GM19193 (cell line): ENCODE results near the gene SLC38A6.

Source experiments
- POLR2A ChIP-seq: IDR thresholded peaks from 4 replicates; pipeline ENCODE4 v1.6.1; 2011; ENCODE audit not compliant: insufficient read depth, insufficient read length; ENCODE audit errors: extremely low read depth

Gene SLC38A6

GRCh38 chr14:60968671-60969070 lies 12.4 kb upstream of the SLC38A6 start:
- TF ChIP-seq POLR2A: no peak

- TF ChIP-seq POLR2A: no peak
Measured at GRCh38 chr14:60970146-60970545, 10.9 kb upstream of the SLC38A6 start.

- TF ChIP-seq POLR2A: no peak
Measured at GRCh38 chr14:60971271-60971670, 9.8 kb upstream of the SLC38A6 start.

GRCh38 chr14:60972295-60972694 lies 8.8 kb upstream of the SLC38A6 start:
- TF ChIP-seq POLR2A: no peak

- TF ChIP-seq POLR2A: no peak
Measured at GRCh38 chr14:60973070-60973469, 8.0 kb upstream of the SLC38A6 start.

- no peak for TF ChIP-seq POLR2A
Measured at GRCh38 chr14:60974090-60974651, 6.9 kb upstream of the SLC38A6 start.

GRCh38 chr14:60975551-60975950 lies 5.5 kb upstream of the SLC38A6 start:
- TF ChIP-seq POLR2A: no peak

GRCh38 chr14:60977847-60978246 lies 3.2 kb upstream of the SLC38A6 start:
- TF ChIP-seq POLR2A: no peak

GRCh38 chr14:60981633-60982455 lies 799 bp downstream of the SLC38A6 start:
- no peak for TF ChIP-seq POLR2A

GRCh38 chr14:60984196-60984595 lies 3.2 kb downstream of the SLC38A6 start:
- TF ChIP-seq POLR2A: no peak

- TF ChIP-seq POLR2A: no peak
Measured at GRCh38 chr14:60986500-60986899, 5.5 kb downstream of the SLC38A6 start.

- TF ChIP-seq POLR2A: no peak
Measured at GRCh38 chr14:60989599-60989998, 8.6 kb downstream of the SLC38A6 start.

- TF ChIP-seq POLR2A: no peak
Measured at GRCh38 chr14:60998617-60999016, 17.6 kb downstream of the SLC38A6 start.

GRCh38 chr14:60999536-60999935 lies 18.5 kb downstream of the SLC38A6 start:
- no peak for TF ChIP-seq POLR2A

- TF ChIP-seq POLR2A: no peak
Measured at GRCh38 chr14:61003571-61003970, 22.5 kb downstream of the SLC38A6 start.

- no peak for TF ChIP-seq POLR2A
Measured at GRCh38 chr14:61019537-61019936, 38.5 kb downstream of the SLC38A6 start.

GRCh38 chr14:61025251-61026223 lies 44.5 kb downstream of the SLC38A6 start:
- no peak for TF ChIP-seq POLR2A
